ENCODE measurements around the gene EEPD1. TPM values are rescaled to one million over a fixed set of nuclear protein-coding genes. Genes with fewer than 3 reads are reported as not detected.

The EEPD1 gene
- total RNA-seq, 6 experiments from 2014 or later = 5.9 to 18.6 (median 10.6) TPM

GRCh38 chr7:36300696-36301350 is 147.8 kb downstream of the EEPD1 start:
- no peak overlapping the region for H3K4me3 ChIP-seq
- no peaks in the 10 kb centered on the region for H3K27me3 ChIP-seq
- peak; percentile 35 to 70 (median 58) for ATAC-seq
- TF ChIP-seq CTCF (IDR thresholded peaks at IDR 0.05) = no peak
- no peak for TF ChIP-seq POLR2A (IDR thresholded peaks at IDR 0.05)
- DNase-seq = peak in 2 of 3 donors; percentile 73 to 75
- H3K4me1 ChIP-seq = peaks cover 0 to 37% (median 10%) of the 10 kb centered on the region in 4 donors
- intact Hi-C loops (cut with DNase I) = no loop called here
- H3K27ac ChIP-seq = peak overlapping the region in 1 of 3 donors; percentile 43
- WGBS (ENCODE audit: insufficient coverage, low coverage, low lambda C conversion rate, missing lambda C conversion rate) = 40% methylated on average over 2 of the region's 9 CpGs
- no peaks in the 10 kb centered on the region for H3K9me3 ChIP-seq
- H3K36me3 ChIP-seq = peaks cover 0 to 4% (median 0%) of the 10 kb centered on the region in 4 donors

GRCh38 chr7:36301914-36302771 is 149.1 kb downstream of the EEPD1 start:
- ATAC-seq (no peak), DNase-seq (no peak)
- no peak for TF ChIP-seq CTCF (IDR thresholded peaks at IDR 0.05)
- no peak for TF ChIP-seq POLR2A (IDR thresholded peaks at IDR 0.05)
- H3K27ac ChIP-seq = peak overlapping the region in 2 of 3 donors; percentile 16 to 58
- H3K4me3 ChIP-seq = no peak overlapping the region
- 91% methylated on average over 12 of the region's 15 CpGs for WGBS (ENCODE audit: insufficient coverage, low coverage, low lambda C conversion rate, missing lambda C conversion rate)
- intact Hi-C loops (cut with DNase I) = no loop called here
- no peaks in the 10 kb centered on the region for H3K9me3 ChIP-seq
- peaks cover 0 to 4% (median 0%) of the 10 kb centered on the region in 4 donors for H3K36me3 ChIP-seq
- peaks cover 0 to 37% (median 10%) of the 10 kb centered on the region in 4 donors for H3K4me1 ChIP-seq
- H3K27me3 ChIP-seq = no peaks in the 10 kb centered on the region

- intact Hi-C loops (cut with DNase I) = no loop called here
- Histone ChIP-seq H3K27ac (peak overlapping the region; percentile 16 to 58 (median 43)), H3K27me3 (no peaks in the 10 kb centered on the region), H3K4me3 (no peak overlapping the region), H3K9me3 (no peaks in the 10 kb centered on the region), H3K4me1 (peaks cover 0 to 37% (median 10%) of the 10 kb centered on the region in 4 donors), H3K36me3 (peaks cover 0 to 4% (median 0%) of the 10 kb centered on the region in 4 donors)
- 33% methylated on average over 5 of the region's 8 CpGs for WGBS (ENCODE audit: insufficient coverage, low coverage, low lambda C conversion rate, missing lambda C conversion rate)
- ATAC-seq = peak; percentile 85 to 93 (median 86)
- TF ChIP-seq POLR2A (IDR thresholded peaks at IDR 0.05) (peak; percentile 38), CTCF (IDR thresholded peaks at IDR 0.05) (no peak)
- peak; percentile 87 to 96 (median 92) for DNase-seq
These were observed 150.4 kb downstream of the EEPD1 start for GRCh38 chr7:36303202-36304098.

- intact Hi-C loops (cut with DNase I) = no loop called here
- TF ChIP-seq POLR2A (IDR thresholded peaks at IDR 0.05) (no peak), CTCF (IDR thresholded peaks at IDR 0.05) (no peak)
- Histone ChIP-seq H3K9me3 (no peaks in the 10 kb centered on the region), H3K4me3 (no peak overlapping the region), H3K4me1 (peaks cover 0 to 37% (median 10%) of the 10 kb centered on the region in 4 donors), H3K36me3 (peaks cover 0 to 4% (median 0%) of the 10 kb centered on the region in 4 donors), H3K27ac (peak overlapping the region in 1 of 3 donors; percentile 58), H3K27me3 (no peaks in the 10 kb centered on the region)
- ATAC-seq (no peak), DNase-seq (no peak)
- WGBS (ENCODE audit: insufficient coverage, low coverage, low lambda C conversion rate, missing lambda C conversion rate) = 83% methylated on average over 2 of the region's 6 CpGs
These were observed 151.0 kb downstream of the EEPD1 start for GRCh38 chr7:36304099-36304425.
